Upper lobe of left lung (tissue), 6 donors: Measurements from ENCODE around the gene UBE2M. TPM values are rescaled to one million over a fixed set of nuclear protein-coding genes. Genes with fewer than 3 reads are reported as not detected.
A peak's percentile ranks its signal among the peaks of the same experiment; 100 is the strongest.

Source experiments
- ATAC-seq, 2 donors: fragments of 200-7000 bp; cut with Tn5 transposase; one replicate each; pipeline ENCODE4 v1.9.1; 2022; ENCODE audit warnings: mild to moderate bottlenecking in 2 of 2, moderate library complexity in 2 of 2; ENCODE audit not compliant: low FRiP score in 2 of 2
- DNase-seq, 2 donors: peaks; one replicate each; pipeline ENCODE4 v3.0.0-alpha.2; 2019 to 2020
- H3K27ac ChIP-seq, 4 donors: fragments of 200-600 bp; sonication (generic); one replicate each; pipeline ENCODE4 v1.5.1; 2016 to 2019
- H3K27me3 ChIP-seq, 4 donors: fragments of 200-600 bp; sonication (generic); one replicate each; pipeline ENCODE4 v1.5.1; 2017 to 2019
- H3K36me3 ChIP-seq, 4 donors: fragments of 200-600 bp; sonication (generic); one replicate each; pipeline ENCODE4 v1.5.1; 2016 to 2019
- H3K4me1 ChIP-seq, 4 donors: fragments of 200-600 bp; sonication (generic); one replicate each; pipeline ENCODE4 v1.5.1; 2018 to 2019
- H3K4me3 ChIP-seq, 4 donors: fragments of 200-600 bp; sonication (generic); one replicate each; pipeline ENCODE4 v1.5.1; 2017 to 2019; ENCODE audit warnings: mild to moderate bottlenecking in 2 of 4, moderate library complexity in 1 of 4
- H3K9me3 ChIP-seq, 4 donors: fragments of 200-600 bp; sonication (generic); one replicate each; pipeline ENCODE4 v1.5.1; 2018 to 2019
- EP300 ChIP-seq, 4 donors: sonication (generic); formaldehyde crosslinking; IDR thresholded peaks; one replicate each; pipeline ENCODE4 v1.5.1; 2017; ENCODE audit warnings: antibody characterized with exemption in 4 of 4, control low read depth in 2 of 4
- POLR2A ChIP-seq, 4 donors: fragments of 450-650 bp; IDR thresholded peaks; one replicate each; pipeline ENCODE4 v1.5.1; 2016 to 2017; ENCODE audit warnings: antibody characterized with exemption in 4 of 4, mild to moderate bottlenecking in 2 of 4
- POLR2AphosphoS5 ChIP-seq, 2 donors: sonication (generic); formaldehyde crosslinking; IDR thresholded peaks; one replicate each; pipeline ENCODE4 v1.5.1; 2017; ENCODE audit warnings: antibody characterized with exemption in 2 of 2
- WGBS, 2 donors: methylation state at CpG; one replicate each; pipeline ENCODE4 v1.1.5; 2017 to 2018; 5-methylcytosine and 5-hydroxymethylcytosine counted together
- total RNA-seq, 6 donors: library from RNA; depleted of rRNA in 4 of 6; stranded (reverse); fragments of >200 nt in 4 of 6; gene quantifications; one replicate each; pipeline versions ENCODE4 v1.1.0 to v1.2.1, GENCODE V29; 2016 to 2021
- TF ChIP-seq, protein P1 (sequence below), 6 experiments: fragments of 450-650 bp in 4 of 6; fragments of 200-600 bp in 2 of 6; sonication (generic) in 2 of 6; IDR thresholded peaks; one replicate each; pipeline ENCODE4 v1.5.1; 2016 to 2019; ENCODE audit warnings: antibody characterized with exemption in 6 of 6
- donor health status: DM: no; HTN: no; CAD: no; lungs with moderate emphysema.
- donor health status: DM: no; HTN: yes; CAD: no; lungs with severe emphysema.

UBE2M gene
- total RNA-seq, 6 donors from 2014 or later, result 33.0 to 53.9 (median 41.6) TPM

DNA sequence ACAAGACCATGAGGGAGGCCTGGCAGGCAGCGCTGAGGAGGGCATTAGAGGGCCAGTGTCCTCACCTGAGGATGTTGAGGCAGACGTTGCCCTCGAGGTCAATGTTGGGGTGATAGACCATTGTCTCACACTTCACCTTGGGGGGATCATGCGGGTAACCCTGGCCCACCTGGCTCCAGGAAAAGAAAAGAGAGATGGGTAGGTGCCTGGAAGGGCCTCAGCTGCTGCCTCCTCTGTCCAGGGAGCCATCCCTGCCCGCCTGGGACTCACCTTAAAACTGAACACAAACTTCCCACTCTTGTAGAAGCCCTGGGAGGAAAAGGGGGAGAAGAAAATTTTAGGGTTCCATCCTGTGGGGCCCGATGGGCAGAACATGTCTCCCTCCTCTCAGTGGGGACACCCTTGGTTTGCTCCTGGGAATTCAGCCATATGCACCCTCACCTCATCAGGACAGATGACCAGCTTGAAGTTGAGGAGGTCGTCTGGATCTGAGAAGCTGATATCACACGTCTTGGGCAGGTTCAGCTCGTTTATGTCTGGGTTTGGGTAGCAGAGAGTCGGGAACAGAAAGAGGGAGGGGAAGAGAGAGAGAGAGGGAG lies 1.7 kb downstream of the UBE2M start:
- Histone ChIP-seq H3K9me3 (no peaks in the 10 kb centered on the region), H3K4me3 (peak overlapping the region in 3 of 4 donors; percentile 71 to 96 (median 83)), H3K4me1 (peaks cover 44 to 63% (median 50%) of the 10 kb centered on the region in 4 donors), H3K36me3 (peaks cover 17 to 37% (median 30%) of the 10 kb centered on the region in 4 donors), H3K27ac (peak overlapping the region; percentile 98 to 100 (median 98)), H3K27me3 (no peaks in the 10 kb centered on the region)
- 55 to 60% methylated on average over 9 to 10 of the region's 10 CpGs for WGBS, 2 donors
- no peak for ATAC-seq
- no peak for DNase-seq
- TF ChIP-seq, protein P1, sequence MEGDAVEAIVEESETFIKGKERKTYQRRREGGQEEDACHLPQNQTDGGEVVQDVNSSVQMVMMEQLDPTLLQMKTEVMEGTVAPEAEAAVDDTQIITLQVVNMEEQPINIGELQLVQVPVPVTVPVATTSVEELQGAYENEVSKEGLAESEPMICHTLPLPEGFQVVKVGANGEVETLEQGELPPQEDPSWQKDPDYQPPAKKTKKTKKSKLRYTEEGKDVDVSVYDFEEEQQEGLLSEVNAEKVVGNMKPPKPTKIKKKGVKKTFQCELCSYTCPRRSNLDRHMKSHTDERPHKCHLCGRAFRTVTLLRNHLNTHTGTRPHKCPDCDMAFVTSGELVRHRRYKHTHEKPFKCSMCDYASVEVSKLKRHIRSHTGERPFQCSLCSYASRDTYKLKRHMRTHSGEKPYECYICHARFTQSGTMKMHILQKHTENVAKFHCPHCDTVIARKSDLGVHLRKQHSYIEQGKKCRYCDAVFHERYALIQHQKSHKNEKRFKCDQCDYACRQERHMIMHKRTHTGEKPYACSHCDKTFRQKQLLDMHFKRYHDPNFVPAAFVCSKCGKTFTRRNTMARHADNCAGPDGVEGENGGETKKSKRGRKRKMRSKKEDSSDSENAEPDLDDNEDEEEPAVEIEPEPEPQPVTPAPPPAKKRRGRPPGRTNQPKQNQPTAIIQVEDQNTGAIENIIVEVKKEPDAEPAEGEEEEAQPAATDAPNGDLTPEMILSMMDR (IDR thresholded peaks at IDR 0.05), result no peak
- no peak for TF ChIP-seq POLR2AphosphoS5 (IDR thresholded peaks at IDR 0.05)
- no peak for TF ChIP-seq EP300 (IDR thresholded peaks at IDR 0.05)
- no peak for TF ChIP-seq POLR2A (IDR thresholded peaks at IDR 0.05)

DNA sequence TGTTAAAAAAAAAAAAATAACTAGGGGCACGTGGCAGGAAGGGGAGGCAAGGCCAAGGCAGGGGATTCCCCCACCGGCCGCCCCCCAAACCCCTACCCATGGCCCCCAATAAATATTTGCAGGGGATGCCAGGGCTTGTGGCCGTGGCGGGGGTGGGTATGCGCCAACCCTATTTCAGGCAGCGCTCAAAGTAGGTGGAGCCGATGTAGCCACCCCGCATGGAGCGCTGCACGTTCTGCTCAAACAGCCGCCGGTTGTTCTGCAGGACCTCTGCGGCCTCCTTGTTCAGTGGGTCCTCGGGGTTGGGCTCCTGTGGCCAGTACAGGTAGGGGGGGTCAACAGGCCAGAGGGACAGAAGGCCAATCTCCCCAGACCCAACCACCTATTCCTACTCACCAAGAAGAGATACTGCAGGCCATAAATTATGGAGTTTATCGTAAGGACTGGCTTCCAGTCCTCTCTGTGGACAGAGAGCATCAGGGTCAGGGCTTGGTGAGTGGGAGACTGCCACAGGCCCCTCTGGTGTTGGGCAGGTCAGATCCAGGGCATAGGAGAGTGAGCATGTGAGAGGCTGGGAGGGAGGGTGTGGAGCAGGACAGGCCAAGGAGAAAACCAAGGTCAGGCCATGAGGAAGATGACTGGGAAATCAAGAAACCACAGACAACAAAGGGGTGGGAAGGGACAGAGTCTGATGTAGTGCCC lies 2.3 kb downstream of the UBE2M start:
- Histone ChIP-seq H3K36me3 (peaks cover 22 to 43% (median 36%) of the 10 kb centered on the region in 4 donors), H3K4me1 (peaks cover 41 to 57% (median 45%) of the 10 kb centered on the region in 4 donors), H3K27me3 (no peaks in the 10 kb centered on the region), H3K9me3 (no peaks in the 10 kb centered on the region), H3K4me3 (peak overlapping the region in 1 of 4 donors; percentile 91), H3K27ac (peak overlapping the region; percentile 24 to 100 (median 96))
- ATAC-seq (no peak), DNase-seq (no peak)
- TF ChIP-seq POLR2A (IDR thresholded peaks at IDR 0.05), result no peak
- WGBS, 2 donors, result 81 to 91% methylated on average over 9 to 16 of the region's 16 CpGs

DNA sequence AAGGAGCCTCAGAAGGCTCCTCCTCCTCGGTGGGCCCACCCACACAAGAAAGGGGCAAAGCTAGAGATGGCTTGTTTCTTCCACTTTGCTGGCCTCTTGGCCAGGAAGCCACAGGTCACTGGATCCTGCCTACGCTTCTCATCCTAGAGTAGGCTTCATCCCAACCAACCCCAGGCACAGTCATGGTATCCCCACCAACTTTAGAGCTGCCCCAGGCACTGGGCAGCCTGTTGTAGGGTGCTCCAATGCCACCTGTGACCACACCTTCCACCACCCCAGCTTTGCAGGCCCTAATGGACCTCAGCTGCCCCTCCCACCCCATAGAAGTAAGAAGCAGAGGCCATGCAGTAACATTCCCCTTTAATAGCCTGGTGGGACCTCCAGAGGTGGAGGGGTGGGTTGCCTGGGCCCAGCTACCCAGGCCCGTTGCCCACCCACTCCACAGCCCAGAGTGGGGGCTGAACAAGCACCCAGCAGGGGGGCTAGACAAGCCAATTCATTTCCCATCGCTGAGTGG lies 3.0 kb downstream of the UBE2M start:
- no peak for ATAC-seq
- peaks cover 26 to 50% (median 43%) of the 10 kb centered on the region in 4 donors for H3K36me3 ChIP-seq
- WGBS, 2 donors, result 43 to 58% methylated on average over 3 to 4 of the region's 4 CpGs
- peak overlapping the region; percentile 92 to 100 (median 95) for H3K27ac ChIP-seq
- no peaks in the 10 kb centered on the region for H3K9me3 ChIP-seq
- peak overlapping the region; percentile 0 to 91 (median 83) for H3K4me3 ChIP-seq
- no peaks in the 10 kb centered on the region for H3K27me3 ChIP-seq
- H3K4me1 ChIP-seq, result peaks cover 41 to 56% (median 45%) of the 10 kb centered on the region in 4 donors
- TF ChIP-seq POLR2AphosphoS5 (IDR thresholded peaks at IDR 0.05), result no peak
- TF ChIP-seq, protein P1 (IDR thresholded peaks at IDR 0.05), result no peak
- TF ChIP-seq EP300 (IDR thresholded peaks at IDR 0.05), result no peak
- TF ChIP-seq POLR2A (IDR thresholded peaks at IDR 0.05), result no peak
- no peak for DNase-seq

DNA sequence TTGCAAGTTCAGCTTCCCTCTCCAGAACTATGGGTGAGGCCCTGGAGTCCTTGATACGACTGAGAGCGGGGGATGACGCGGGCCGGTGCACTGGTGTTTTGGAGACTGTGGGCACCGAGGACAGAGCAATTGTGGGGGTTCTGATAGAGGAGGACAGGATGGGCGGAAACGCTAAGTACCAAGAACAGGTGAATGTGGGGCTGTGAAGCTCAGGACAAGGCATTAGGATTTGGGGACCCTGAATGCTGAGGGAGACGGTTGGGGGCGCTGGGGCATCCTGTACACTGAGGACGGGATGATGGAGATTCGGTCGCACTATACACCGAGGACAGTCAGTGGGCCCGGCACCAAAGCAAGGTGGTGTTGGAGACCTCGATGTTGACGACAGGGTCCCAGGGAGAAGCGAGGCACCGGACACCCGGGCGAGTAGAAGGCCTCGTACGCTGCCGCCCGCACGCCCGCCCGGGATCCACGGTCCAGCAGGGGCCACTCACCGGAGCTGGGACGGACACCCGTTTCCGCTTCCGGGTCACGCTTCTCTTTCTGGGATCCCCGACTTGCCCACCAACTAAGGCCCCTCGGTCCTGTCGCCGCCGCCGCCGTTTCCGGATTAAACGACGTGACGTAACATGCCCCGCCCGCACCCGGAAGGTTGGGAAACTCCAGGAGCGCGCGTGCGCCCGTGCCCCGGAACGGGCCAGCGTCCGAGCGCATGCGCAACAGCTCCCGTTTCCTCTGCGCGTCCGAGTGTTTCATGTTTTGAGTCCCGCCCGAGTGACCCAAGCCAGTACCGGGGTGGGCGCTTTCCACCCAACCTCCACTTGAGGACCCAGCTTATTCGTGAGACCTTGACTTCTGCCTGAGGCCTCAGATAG lies 3.7 kb downstream of the UBE2M start, which contains the start of gene CHMP2A:
TSS of gene CHMP2A (minus strand) at position 612 of the 875 bp plus-strand sequence. CDS start 893 bp downstream, outside the sequence.
- Histone ChIP-seq H3K4me3 (peak within 1 kb of the TSS; percentile 63 to 91 (median 83)), H3K9me3 (no peaks in the 10 kb centered on the region), H3K27ac (peak within 1 kb of the TSS; percentile 92 to 100 (median 95)), H3K36me3 (peaks cover 33 to 57% (median 49%) of the 10 kb centered on the region in 4 donors), H3K4me1 (peaks cover 38 to 49% (median 39%) of the 10 kb centered on the region in 4 donors), H3K27me3 (no peaks in the 10 kb centered on the region)
- TF ChIP-seq POLR2AphosphoS5 (IDR thresholded peaks at IDR 0.05), result peak; percentile 88 to 91
- TF ChIP-seq, protein P1 (IDR thresholded peaks at IDR 0.05), result peak in 1 of 6 experiments; percentile 36
- peak in 3 of 4 donors; percentile 48 to 85 (median 66) for TF ChIP-seq POLR2A (IDR thresholded peaks at IDR 0.05)
- peak in 1 of 4 donors; percentile 30 for TF ChIP-seq EP300 (IDR thresholded peaks at IDR 0.05)
- WGBS, 2 donors, result 0 to 1% methylated on average over 35 to 59 of the region's 69 CpGs
- ATAC-seq, result peak; percentile 73 to 79
- DNase-seq, result peak; percentile 98 to 99
